Activated CD8-positive, alpha-beta memory T cell treated with anti-CD3 and anti-CD28 coated beads for 24 hours (primary cell): ENCODE measurements around the gene HLCS.
A peak's percentile ranks its signal among the peaks of the same experiment; 100 is the strongest.

ENCODE experiments used
- DNase-seq: peaks from one replicate; pipeline ENCODE4 v3.0.0-alpha.2; 2020

Gene HLCS

GRCh38 chr21:36985751-36986594 is 19.5 kb upstream of the HLCS start:
- no peak for DNase-seq

GRCh38 chr21:36981977-36982700 is 15.7 kb upstream of the HLCS start:
- no peak for DNase-seq

- DNase-seq: no peak
Observed at GRCh38 chr21:36981049-36981391, 14.6 kb upstream of the HLCS start.

- no peak for DNase-seq
Observed at GRCh38 chr21:36980280-36981048, 14.0 kb upstream of the HLCS start.

GRCh38 chr21:36976882-36977651 is 10.6 kb upstream of the HLCS start:
- DNase-seq: peak; percentile 72

GRCh38 chr21:36976228-36976861 is 9.9 kb upstream of the HLCS start:
- no peak for DNase-seq

GRCh38 chr21:36974851-36975192 is 8.4 kb upstream of the HLCS start:
- DNase-seq: no peak

GRCh38 chr21:36973986-36974850 is 7.7 kb upstream of the HLCS start:
- no peak for DNase-seq

GRCh38 chr21:36968976-36969375 is 2.5 kb upstream of the HLCS start:
- DNase-seq: no peak

- DNase-seq: no peak
Observed at GRCh38 chr21:36968414-36968813, 1.9 kb upstream of the HLCS start.

GRCh38 chr21:36966821-36967768 is 626 bp upstream of the HLCS start:
- DNase-seq: no peak

GRCh38 chr21:36965720-36966065 is 776 bp downstream of the HLCS start:
- DNase-seq: no peak

GRCh38 chr21:36964827-36965719 is 1.4 kb downstream of the HLCS start:
- DNase-seq: no peak

- DNase-seq: no peak
Observed at GRCh38 chr21:36964398-36964797, 2.1 kb downstream of the HLCS start.

- no peak for DNase-seq
Observed at GRCh38 chr21:36962098-36962780, 4.2 kb downstream of the HLCS start.

GRCh38 chr21:36960676-36961284 is 5.7 kb downstream of the HLCS start:
- no peak for DNase-seq

- no peak for DNase-seq
Observed at GRCh38 chr21:36959020-36959835, 7.2 kb downstream of the HLCS start.
